SK-N-MC (cell line): ENCODE data around the gene ANO10.

Experiments used
- EZH2 ChIP-seq: fragments of 200-600 bp; sonication (generic); IDR thresholded peaks from one replicate; pipeline ENCODE4 v1.6.1; 2017; ENCODE audit warnings: antibody characterized with exemption
- POLR2AphosphoS5 ChIP-seq: IDR thresholded peaks from 2 replicates; pipeline ENCODE4 v1.6.1; 2012; ENCODE audit warnings: mild to moderate bottlenecking, low read depth, low read length, borderline replicate concordance

GRCh38 chr3:43418601-43419272 lies 203.1 kb downstream of the ANO10 start:
- TF ChIP-seq EZH2: no peak
- no peak for TF ChIP-seq POLR2AphosphoS5
